H1 (cell line): ENCODE measurements around the gene CUBN. TPM values are rescaled to one million over a fixed set of nuclear protein-coding genes. Genes with fewer than 3 reads are reported as not detected.

Source experiments
- CEBPB ChIP-seq: IDR thresholded peaks from 2 replicates; pipeline ENCODE4 v1.6.1; 2012; ENCODE audit warnings: low read depth, low read length
- CHD2 ChIP-seq: IDR thresholded peaks from 2 replicates; pipeline ENCODE4 v1.6.1; 2012; ENCODE audit warnings: low read length, improper control_type of control experiment
- EZH2 ChIP-seq: fragments of 200-600 bp; sonication (generic); IDR thresholded peaks from 2 replicates; pipeline ENCODE4 v1.7.1; 2012; ENCODE audit warnings: low read depth, mild to moderate bottlenecking, moderate library complexity, low read length, inconsistent platforms; ENCODE audit not compliant: severe bottlenecking
- FOSL1 ChIP-seq: IDR thresholded peaks from 2 replicates; pipeline ENCODE4 v1.6.1; 2011; ENCODE audit warnings: mild to moderate bottlenecking, low read depth, low read length, moderate library complexity; ENCODE audit not compliant: insufficient read depth
- HDAC6 ChIP-seq: IDR thresholded peaks from one replicate; pipeline ENCODE4 v1.7.1; 2012; ENCODE audit warnings: low read depth, mild to moderate bottlenecking, inconsistent platforms, low read length, moderate library complexity
- KDM5A ChIP-seq: fragments of 200-600 bp; IDR thresholded peaks from 2 replicates; pipeline ENCODE4 v1.7.1; 2012; ENCODE audit warnings: mild to moderate bottlenecking, low read length, inconsistent platforms, mixed read lengths
- POLR2A ChIP-seq, 2 experiments: IDR thresholded peaks; 1 replicate in 1 of 2; 2 replicates in 1 of 2; pipeline ENCODE4 v1.6.1; 2011; ENCODE audit warnings: low read depth in 2 of 2, low read length in 2 of 2, mild to moderate bottlenecking in 2 of 2; ENCODE audit errors: control extremely low read depth in 1 of 2
- POLR2AphosphoS5 ChIP-seq: IDR thresholded peaks from 2 replicates; pipeline ENCODE4 v1.6.1; 2011; ENCODE audit warnings: low read depth, low read length
- SIRT6 ChIP-seq: IDR thresholded peaks from one replicate; pipeline ENCODE4 v1.7.1; 2012; ENCODE audit warnings: low read length, inconsistent platforms
- SP2 ChIP-seq: IDR thresholded peaks from 2 replicates; pipeline ENCODE4 v1.6.1; 2012; ENCODE audit warnings: mild to moderate bottlenecking, low read length, inconsistent platforms
- SP4 ChIP-seq: IDR thresholded peaks from 2 replicates; pipeline ENCODE4 v1.6.1; 2012; ENCODE audit warnings: low read length, inconsistent platforms
- SUZ12 ChIP-seq: fragments of 200-600 bp; sonication (generic); IDR thresholded peaks from 2 replicates; pipeline ENCODE4 v1.6.1; 2012; ENCODE audit warnings: mild to moderate bottlenecking, inconsistent platforms, low read length, moderate library complexity, mixed read lengths
- TAF7 ChIP-seq: optimal IDR thresholded peaks from 2 replicates; pipeline ENCODE3; 2011; ENCODE audit warnings: low read depth, mild to moderate bottlenecking, inconsistent platforms, low read length, moderate library complexity, borderline replicate concordance
- polyA plus RNA-seq, 7 experiments: library from polyadenylated mRNA; depleted of rRNA in 3 of 7; stranded (reverse) in 5 of 7; unstranded in 2 of 7; fragments of >200 nt in 5 of 7; fragments of 200-250 nt in 2 of 7; gene quantifications; 1 replicate in 5 of 7; 2 replicates in 1 of 7; 4 replicates in 1 of 7; pipeline versions ENCODE4 v1.2.1 to v1.2.3, GENCODE V29; 2011 to 2013; ENCODE audit warnings: missing spikeins in 2 of 7, mixed read lengths in 2 of 7
- total RNA-seq: library from RNA; stranded (reverse); fragmentation: NEBNext Ultra II Directional; extraction: Animal tissue kit (Norgen Biotek cat#: 25700); gene quantifications from 2 replicates; pipeline ENCODE4 v1.2.1, GENCODE V29; 2021
- TF ChIP-seq, protein P1 (sequence below): fragments of 300-600 bp; sonication (generic); IDR thresholded peaks from 2 replicates; pipeline ENCODE4 v1.7.1; 2012; ENCODE audit warnings: low read length, moderate library complexity, mild to moderate bottlenecking, inconsistent platforms; ENCODE audit not compliant: insufficient replicate concordance

Gene CUBN
- total and polyA plus RNA-seq, 2 of the 8 experiments (the other 6 are each of a cell fraction or from before 2014, with no cell fraction given), result 0.04 to 0.08 TPM

DNA sequence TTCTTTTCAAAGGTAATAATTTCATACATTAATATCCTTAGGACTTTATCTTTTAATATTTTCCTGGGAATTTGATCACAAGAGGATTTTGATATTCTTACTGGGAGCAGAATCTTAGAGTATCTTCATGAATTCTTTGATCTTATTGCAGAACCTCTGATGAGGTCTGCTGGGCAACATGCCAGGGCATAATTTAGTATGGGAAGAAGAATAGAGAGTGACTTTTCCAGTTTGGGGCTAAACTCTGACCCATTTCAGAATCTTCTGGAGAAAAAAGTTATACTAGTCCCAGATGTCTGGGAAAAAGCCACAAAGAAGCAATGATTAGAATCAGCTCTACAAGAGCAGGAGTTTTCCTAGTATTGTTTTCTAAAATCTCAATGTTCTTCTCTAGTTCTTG, 284.4 kb downstream of the CUBN start (continued):
- TF ChIP-seq, protein P1, sequence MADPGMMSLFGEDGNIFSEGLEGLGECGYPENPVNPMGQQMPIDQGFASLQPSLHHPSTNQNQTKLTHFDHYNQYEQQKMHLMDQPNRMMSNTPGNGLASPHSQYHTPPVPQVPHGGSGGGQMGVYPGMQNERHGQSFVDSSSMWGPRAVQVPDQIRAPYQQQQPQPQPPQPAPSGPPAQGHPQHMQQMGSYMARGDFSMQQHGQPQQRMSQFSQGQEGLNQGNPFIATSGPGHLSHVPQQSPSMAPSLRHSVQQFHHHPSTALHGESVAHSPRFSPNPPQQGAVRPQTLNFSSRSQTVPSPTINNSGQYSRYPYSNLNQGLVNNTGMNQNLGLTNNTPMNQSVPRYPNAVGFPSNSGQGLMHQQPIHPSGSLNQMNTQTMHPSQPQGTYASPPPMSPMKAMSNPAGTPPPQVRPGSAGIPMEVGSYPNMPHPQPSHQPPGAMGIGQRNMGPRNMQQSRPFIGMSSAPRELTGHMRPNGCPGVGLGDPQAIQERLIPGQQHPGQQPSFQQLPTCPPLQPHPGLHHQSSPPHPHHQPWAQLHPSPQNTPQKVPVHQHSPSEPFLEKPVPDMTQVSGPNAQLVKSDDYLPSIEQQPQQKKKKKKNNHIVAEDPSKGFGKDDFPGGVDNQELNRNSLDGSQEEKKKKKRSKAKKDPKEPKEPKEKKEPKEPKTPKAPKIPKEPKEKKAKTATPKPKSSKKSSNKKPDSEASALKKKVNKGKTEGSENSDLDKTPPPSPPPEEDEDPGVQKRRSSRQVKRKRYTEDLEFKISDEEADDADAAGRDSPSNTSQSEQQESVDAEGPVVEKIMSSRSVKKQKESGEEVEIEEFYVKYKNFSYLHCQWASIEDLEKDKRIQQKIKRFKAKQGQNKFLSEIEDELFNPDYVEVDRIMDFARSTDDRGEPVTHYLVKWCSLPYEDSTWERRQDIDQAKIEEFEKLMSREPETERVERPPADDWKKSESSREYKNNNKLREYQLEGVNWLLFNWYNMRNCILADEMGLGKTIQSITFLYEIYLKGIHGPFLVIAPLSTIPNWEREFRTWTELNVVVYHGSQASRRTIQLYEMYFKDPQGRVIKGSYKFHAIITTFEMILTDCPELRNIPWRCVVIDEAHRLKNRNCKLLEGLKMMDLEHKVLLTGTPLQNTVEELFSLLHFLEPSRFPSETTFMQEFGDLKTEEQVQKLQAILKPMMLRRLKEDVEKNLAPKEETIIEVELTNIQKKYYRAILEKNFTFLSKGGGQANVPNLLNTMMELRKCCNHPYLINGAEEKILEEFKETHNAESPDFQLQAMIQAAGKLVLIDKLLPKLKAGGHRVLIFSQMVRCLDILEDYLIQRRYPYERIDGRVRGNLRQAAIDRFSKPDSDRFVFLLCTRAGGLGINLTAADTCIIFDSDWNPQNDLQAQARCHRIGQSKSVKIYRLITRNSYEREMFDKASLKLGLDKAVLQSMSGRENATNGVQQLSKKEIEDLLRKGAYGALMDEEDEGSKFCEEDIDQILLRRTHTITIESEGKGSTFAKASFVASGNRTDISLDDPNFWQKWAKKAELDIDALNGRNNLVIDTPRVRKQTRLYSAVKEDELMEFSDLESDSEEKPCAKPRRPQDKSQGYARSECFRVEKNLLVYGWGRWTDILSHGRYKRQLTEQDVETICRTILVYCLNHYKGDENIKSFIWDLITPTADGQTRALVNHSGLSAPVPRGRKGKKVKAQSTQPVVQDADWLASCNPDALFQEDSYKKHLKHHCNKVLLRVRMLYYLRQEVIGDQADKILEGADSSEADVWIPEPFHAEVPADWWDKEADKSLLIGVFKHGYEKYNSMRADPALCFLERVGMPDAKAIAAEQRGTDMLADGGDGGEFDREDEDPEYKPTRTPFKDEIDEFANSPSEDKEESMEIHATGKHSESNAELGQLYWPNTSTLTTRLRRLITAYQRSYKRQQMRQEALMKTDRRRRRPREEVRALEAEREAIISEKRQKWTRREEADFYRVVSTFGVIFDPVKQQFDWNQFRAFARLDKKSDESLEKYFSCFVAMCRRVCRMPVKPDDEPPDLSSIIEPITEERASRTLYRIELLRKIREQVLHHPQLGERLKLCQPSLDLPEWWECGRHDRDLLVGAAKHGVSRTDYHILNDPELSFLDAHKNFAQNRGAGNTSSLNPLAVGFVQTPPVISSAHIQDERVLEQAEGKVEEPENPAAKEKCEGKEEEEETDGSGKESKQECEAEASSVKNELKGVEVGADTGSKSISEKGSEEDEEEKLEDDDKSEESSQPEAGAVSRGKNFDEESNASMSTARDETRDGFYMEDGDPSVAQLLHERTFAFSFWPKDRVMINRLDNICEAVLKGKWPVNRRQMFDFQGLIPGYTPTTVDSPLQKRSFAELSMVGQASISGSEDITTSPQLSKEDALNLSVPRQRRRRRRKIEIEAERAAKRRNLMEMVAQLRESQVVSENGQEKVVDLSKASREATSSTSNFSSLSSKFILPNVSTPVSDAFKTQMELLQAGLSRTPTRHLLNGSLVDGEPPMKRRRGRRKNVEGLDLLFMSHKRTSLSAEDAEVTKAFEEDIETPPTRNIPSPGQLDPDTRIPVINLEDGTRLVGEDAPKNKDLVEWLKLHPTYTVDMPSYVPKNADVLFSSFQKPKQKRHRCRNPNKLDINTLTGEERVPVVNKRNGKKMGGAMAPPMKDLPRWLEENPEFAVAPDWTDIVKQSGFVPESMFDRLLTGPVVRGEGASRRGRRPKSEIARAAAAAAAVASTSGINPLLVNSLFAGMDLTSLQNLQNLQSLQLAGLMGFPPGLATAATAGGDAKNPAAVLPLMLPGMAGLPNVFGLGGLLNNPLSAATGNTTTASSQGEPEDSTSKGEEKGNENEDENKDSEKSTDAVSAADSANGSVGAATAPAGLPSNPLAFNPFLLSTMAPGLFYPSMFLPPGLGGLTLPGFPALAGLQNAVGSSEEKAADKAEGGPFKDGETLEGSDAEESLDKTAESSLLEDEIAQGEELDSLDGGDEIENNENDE, result no peak
- TF ChIP-seq CHD2 (no peak), SP4 (no peak), POLR2AphosphoS5 (no peak), EZH2 (no peak), FOSL1 (no peak), POLR2A (IDR thresholded peaks at IDR 0.05; ENCODE audit: control extremely low read depth in 1 of 2, low read depth in 2 of 2, low read length in 2 of 2) (no peak), SIRT6 (no peak), HDAC6 (no peak), SP2 (no peak), TAF7 (no peak), CEBPB (no peak), SUZ12 (no peak), KDM5A (no peak)
